GM12874 (cell line): ENCODE data around the gene UHMK1.

Source experiments
- CTCF ChIP-seq: IDR thresholded peaks from 2 replicates; pipeline ENCODE4 v1.5.1; 2011; ENCODE audit warnings: low read depth, mild to moderate bottlenecking, control low read depth, low read length, moderate library complexity; ENCODE audit not compliant: insufficient read depth

UHMK1 gene

GRCh38 chr1:162550925-162551324 lies 53.3 kb downstream of the UHMK1 start:
- TF ChIP-seq CTCF, result no peak

GRCh38 chr1:162551969-162552683 lies 54.5 kb downstream of the UHMK1 start:
- no peak for TF ChIP-seq CTCF

DNA sequence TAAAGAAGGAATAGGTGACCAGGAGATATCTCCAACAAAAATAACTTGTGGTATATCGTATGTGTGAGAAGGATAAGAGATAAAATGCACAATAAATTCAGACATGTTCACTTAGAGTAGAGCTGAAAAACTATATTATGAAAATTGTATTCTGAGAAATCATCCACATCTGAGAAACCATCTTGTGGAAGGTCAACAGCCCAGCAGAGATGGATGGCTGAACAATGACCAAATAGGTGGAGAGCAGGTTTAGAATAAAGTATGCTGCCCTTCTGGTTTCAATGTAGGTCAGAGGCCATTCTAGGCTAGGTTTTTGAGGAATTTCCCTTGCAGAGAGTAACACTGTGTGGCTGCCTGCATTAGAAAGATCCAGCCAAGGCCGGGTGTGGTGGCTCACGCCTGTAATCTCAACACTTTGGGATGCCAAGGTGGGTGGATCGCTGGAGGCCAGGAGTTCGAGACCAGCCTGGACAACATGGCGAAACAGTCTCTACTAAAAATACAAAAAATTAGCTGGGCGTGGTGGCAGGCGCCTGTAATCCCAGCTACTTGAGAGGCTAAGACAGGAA lies 55.1 kb downstream of the UHMK1 start:
- TF ChIP-seq CTCF, result no peak

DNA sequence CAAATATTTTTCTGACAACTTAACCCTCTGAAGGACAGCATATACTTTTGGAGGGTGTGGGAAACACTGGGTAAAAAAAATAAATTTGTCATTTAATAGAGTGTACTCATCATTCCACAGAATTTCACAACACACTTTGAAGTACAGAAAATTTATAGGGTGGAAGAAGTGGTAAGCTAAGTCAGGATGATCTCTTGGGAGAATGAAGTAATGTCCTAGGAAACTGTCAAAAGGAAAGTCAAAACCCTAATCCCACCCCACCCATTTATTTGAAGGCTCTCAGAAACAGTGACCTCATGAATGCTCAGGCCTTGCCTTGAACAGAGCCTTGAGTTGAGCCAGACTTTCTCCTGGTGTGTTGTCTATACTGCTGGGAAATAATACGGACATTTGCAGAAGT lies 56.6 kb downstream of the UHMK1 start:
- no peak for TF ChIP-seq CTCF

GRCh38 chr1:162557536-162557935 lies 59.9 kb downstream of the UHMK1 start:
- no peak for TF ChIP-seq CTCF

DNA sequence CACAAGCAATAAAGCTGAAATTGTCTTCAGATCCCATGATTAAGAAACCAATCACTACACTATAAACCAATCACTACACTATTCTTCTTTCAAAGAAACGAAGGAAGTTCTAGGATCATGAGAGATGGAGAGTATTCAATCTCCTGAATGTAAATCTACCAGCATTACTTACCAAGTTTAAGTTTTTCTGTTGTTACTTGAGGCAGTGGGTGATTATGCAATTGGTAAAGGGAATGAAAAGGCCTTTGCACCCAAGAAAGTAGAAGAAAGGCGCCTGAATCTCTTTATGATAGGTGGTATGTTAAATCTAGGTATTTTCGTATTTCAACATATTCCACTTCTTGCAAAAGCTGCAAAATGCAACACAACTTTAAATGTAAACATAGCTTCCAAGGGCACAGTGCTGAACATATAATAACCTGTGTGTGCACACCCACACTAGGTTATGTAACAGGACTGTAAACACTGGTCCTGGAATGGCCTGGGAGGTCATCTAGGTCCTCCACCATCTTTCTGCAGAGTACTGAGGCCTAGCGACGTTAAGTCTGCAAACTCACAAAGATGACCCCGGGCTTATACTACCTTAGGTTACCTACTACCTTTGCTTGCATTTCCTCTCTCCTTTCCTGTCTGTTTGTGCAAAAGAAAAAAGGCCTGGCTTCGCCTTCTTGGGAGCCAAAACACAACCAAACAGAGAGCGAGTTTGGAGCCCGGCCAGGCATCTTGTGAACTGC lies 62.9 kb downstream of the UHMK1 start:
- no peak for TF ChIP-seq CTCF

GRCh38 chr1:162561037-162561615 lies 63.5 kb downstream of the UHMK1 start:
- no peak for TF ChIP-seq CTCF
